Hematopoietic multipotent progenitor cell treated with erythropoietin and hydrocortisone succinate and interleukin-3 and kit ligand, for 17 days (in vitro differentiated cells): ENCODE measurements around the gene APP.
"Not testable (repeated sequence)": the region's sequence is repeated elsewhere in the genome, so short reads cannot be mapped to it uniquely, and the experiment has no call there.

ENCODE experiments used
- DNase-seq: peaks from one replicate; pipeline ENCODE4 v3.0.0-alpha.2; 2015; ENCODE audit warnings: low spot score

The APP gene

GRCh38 chr21:26019236-26019635 lies 151.3 kb downstream of the APP start:
- no peak for DNase-seq

GRCh38 chr21:26013970-26014369 lies 156.6 kb downstream of the APP start:
- no peak for DNase-seq

GRCh38 chr21:26012482-26012881 lies 158.1 kb downstream of the APP start:
- DNase-seq, result not testable (repeated sequence)

- no peak for DNase-seq
Measured at GRCh38 chr21:26011292-26011940, 159.2 kb downstream of the APP start.

- no peak for DNase-seq
Measured at GRCh38 chr21:26007951-26008498, 162.5 kb downstream of the APP start.

GRCh38 chr21:26005464-26005863 lies 165.1 kb downstream of the APP start:
- DNase-seq, result no peak

GRCh38 chr21:26003404-26003803 lies 167.2 kb downstream of the APP start:
- DNase-seq, result no peak

GRCh38 chr21:26001356-26001755 lies 169.2 kb downstream of the APP start:
- no peak for DNase-seq

GRCh38 chr21:25999921-26000582 lies 170.5 kb downstream of the APP start:
- no peak for DNase-seq

- no peak for DNase-seq
Measured at GRCh38 chr21:25997788-25998611, 172.6 kb downstream of the APP start.

- DNase-seq, result no peak
Measured at GRCh38 chr21:25995278-25995677, 175.3 kb downstream of the APP start.

GRCh38 chr21:25994758-25995163 lies 175.8 kb downstream of the APP start:
- DNase-seq, result no peak

GRCh38 chr21:25988738-25989137 lies 181.8 kb downstream of the APP start:
- DNase-seq, result no peak

GRCh38 chr21:25987531-25987930 lies 183.0 kb downstream of the APP start:
- no peak for DNase-seq

- DNase-seq, result no peak
Measured at GRCh38 chr21:25986928-25987327, 183.6 kb downstream of the APP start.

- DNase-seq, result no peak
Measured at GRCh38 chr21:25985990-25986389, 184.6 kb downstream of the APP start.

GRCh38 chr21:25984538-25984937 lies 186.0 kb downstream of the APP start:
- no peak for DNase-seq

- DNase-seq, result no peak
Measured at GRCh38 chr21:25983745-25984144, 186.8 kb downstream of the APP start.

GRCh38 chr21:25980710-25981109 lies 189.9 kb downstream of the APP start:
- no peak for DNase-seq

GRCh38 chr21:25979845-25980616 lies 190.5 kb downstream of the APP start:
- DNase-seq, result no peak

GRCh38 chr21:25977068-25977611 lies 193.4 kb downstream of the APP start:
- no peak for DNase-seq

- no peak for DNase-seq
Measured at GRCh38 chr21:25974964-25975363, 195.6 kb downstream of the APP start.
